ENCODE results near the gene HOGA1.
"Not testable (repeated sequence)": the region's sequence is repeated elsewhere in the genome, so short reads cannot be mapped to it uniquely, and the experiment has no call there.

Gene HOGA1

DNA sequence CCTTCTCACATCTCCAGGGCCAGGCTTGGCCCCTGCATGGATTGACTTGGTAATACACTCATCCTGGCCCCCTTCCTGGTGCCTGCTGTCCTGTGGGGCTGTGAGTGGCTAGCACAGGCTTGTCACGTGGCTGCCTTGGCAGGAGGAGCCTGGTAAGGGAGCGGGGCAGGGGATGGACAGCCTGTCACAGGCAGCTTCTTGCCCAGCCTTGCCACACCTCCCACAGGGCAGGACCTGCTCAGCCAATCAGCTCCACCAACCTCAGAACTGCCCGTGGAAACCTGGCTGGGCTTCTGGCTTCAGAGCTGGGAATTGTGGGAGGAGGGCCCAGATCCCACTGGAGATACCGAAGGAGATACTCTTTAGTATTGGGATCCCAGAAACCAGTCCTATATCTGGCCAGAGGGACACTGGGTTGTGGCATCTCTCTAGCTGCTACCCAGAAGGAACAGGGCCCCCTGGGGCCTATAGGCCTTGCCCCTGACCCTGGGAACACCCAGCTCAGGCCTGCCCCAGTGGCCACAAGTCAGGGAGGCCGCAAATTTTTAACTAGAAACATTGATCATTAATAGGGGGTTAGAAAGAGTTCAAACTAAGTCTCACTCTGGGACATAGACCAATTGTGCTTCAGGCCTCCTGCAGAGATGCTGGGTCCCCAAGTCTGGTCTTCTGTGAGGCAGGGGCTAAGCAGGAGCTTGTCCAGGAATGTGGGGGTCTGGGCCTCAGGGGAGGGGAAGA, at the start of gene HOGA1:
TSS of gene HOGA1 (plus strand) at position 330 of the 738 bp plus-strand sequence. CDS start at position 645, 315 bp downstream.
- DNase-seq, result no peak

DNA sequence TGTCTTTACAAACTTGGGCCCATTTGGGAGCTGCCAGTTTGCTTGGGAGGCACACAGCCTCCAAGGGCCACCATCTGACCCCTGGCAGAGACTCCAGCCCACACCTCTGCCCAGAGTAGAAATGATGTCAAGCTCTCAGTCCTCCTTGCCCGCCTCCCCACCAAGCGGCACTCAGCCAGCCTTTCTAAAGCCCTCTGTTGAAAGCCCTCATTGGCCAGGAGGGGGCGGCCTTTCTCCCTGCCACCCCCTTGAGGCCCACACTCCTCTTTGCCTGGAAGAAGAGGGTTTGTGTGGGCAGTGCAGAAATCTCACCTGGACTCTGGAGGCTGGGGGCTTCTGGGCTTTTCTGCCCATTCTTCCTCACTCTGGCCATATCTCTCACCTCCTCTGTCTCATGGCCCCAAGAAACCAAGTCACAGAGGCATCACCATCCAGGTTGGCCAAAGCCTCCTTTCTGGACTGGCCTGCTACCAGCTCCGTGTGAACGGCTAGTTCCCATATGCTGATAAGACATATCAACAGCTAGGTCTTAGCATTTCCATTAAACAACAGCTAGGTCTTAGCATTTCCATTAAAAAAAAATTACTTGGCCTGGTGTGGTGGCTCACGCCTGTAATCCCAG, 49.3 kb upstream of the HOGA1 start:
- DNase-seq, result no peak

GRCh38 chr10:97537186-97537869, 46.9 kb upstream of the HOGA1 start:
- no peak for DNase-seq

DNA sequence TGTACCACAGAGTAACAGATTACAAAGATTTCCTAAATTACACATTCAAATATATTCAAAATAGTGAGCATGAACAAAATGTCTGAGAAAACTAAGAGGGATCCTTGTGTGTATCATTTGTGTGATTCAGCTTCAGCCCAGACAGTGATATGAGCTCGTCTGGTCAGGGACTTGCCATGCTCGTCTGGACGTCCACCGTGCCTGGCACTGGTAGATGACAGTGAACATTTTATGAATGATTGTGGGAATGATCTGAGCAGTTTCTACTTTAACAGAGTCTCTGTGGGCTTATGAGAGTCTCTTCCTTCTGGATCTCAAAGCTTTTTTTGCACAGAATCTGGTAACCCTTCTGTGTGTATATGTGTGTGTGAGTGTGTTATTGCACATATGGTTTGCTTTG, 45.8 kb upstream of the HOGA1 start:
- no peak for DNase-seq

- DNase-seq, result no peak
These were observed 45.4 kb upstream of the HOGA1 start for GRCh38 chr10:97538839-97539238.

- no peak for DNase-seq
These were observed 44.5 kb upstream of the HOGA1 start for GRCh38 chr10:97539523-97540200.

- no peak for DNase-seq
These were observed 43.3 kb upstream of the HOGA1 start for GRCh38 chr10:97540669-97541500.

DNA sequence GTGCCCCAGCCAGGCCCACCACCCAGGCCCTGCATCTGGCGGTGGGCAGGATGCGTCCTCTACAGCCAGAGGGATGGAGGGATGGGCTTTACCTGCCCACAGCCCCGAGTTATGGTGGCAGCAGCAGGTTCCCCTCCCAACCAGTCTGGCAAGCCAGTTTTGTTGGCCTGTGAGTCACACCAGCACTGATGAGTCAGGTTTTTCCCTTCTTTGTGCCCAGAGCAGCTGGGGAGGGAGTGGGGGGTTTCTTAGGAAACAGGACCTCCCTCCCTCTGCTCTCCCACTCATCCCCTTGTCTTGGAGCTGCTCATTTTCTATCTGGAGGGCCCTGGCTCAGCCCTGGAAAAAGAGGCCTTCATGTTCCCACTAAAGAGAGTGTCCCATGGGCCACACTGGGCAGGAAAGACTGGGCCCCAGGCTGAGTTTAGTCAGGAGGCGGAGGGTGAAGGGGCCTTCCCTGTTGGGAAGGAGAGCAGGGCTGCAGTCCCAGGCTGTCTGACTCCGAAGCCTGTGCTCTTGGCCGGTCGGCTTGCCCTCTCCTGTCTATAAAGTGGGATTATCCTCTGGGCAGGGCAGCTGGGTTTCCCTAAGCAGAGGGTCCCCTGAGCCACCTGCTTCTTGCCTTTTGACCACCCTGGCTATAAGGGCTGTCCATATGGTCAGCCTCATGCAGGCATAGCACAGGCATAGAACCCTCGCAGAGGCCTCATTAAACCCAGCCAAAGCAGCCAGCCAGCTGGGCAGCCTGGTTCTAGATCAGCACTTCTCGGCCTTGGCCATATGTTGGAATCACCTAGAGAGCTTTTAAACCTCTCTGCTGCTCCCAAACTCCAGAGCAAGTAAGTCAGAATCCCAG, 41.8 kb upstream of the HOGA1 start:
- DNase-seq, result no peak

DNA sequence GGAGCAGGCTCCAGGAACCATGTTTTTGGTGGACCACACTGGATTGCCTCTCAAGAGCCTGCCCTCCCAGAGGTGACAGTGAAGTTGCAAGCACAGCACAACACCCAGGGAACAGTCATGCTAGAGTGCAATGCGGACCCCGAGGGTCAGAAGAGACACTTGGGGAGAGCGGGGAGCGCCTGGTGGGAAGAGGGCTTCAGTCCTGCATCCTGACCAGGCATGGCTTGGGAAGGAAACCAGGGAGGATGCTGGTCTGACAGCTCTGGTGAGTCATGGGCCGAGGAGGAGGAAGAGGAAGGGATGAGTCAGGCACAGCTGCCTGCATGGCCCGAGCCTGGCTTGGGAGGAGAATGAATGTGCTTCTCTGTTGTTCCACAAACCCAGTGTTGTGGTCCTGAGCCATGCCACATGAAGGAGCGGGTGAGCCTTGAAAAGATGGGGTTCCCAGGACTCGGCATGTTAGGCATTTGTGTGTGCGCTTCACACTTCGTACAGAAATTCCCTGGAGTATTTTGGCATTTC, 41.1 kb upstream of the HOGA1 start:
- no peak for DNase-seq

- no peak for DNase-seq
These were observed 37.5 kb upstream of the HOGA1 start for GRCh38 chr10:97546456-97547270.

GRCh38 chr10:97547271-97547600, 37.0 kb upstream of the HOGA1 start:
- no peak for DNase-seq

GRCh38 chr10:97547962-97548361, 36.2 kb upstream of the HOGA1 start:
- DNase-seq, result no peak

DNA sequence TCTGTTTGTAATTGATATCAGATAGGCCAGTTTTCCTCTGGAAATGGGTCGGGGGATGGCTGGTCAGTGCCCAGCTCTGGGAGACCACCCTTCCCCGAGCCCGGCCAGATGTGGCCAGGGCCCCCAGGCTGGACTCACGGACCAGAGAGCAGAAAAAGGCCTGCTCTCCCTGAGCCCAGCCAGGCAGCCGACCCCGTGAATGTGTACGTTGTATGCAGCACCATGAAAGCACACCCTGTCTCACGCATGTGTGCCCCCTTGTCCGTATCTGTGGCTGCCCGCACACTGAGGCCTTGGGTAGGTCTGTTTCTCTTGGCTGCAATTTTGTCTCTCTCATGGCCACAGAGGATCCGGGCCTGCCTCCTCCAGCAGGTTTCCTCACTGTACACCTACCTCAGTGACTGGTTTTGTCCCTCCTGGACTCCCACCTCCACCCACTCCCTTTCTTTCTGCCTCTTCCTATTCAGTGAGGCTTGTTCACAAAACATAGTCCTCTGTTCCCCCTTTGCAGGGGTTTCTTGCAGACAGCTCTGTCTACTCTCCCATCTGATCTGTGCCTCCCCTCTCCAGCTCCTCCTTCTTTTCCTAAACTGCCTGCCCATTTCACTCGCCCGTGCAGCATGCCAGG, 35.2 kb upstream of the HOGA1 start:
- DNase-seq, result no peak

- DNase-seq, result no peak
These were observed 34.4 kb upstream of the HOGA1 start for GRCh38 chr10:97549587-97550322.

- DNase-seq, result no peak
These were observed 33.6 kb upstream of the HOGA1 start for GRCh38 chr10:97550336-97551149.

DNA sequence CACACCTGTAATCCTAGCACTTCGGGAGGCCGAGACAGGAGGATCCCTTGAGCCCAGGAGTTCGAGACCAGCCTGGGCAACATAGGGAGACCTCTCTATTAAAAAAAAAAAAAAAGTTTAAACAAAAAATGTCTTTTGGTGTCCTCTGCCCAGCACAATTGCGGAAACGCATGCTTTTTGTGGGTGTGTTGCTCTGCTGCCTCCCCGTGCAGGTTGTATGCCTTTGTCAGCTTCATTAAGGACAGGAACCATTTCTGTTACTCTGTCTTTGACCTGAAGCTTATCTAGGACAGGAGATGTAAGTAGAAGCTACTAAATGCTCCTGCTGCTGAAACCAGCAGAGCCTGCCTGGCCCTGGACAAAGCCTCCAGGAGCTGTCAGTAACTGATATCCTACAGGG, 32.9 kb upstream of the HOGA1 start:
- DNase-seq, result no peak

- DNase-seq, result peak; percentile 24 to 45 (median 36)
These were observed 30.6 kb upstream of the HOGA1 start for GRCh38 chr10:97553575-97554031.

GRCh38 chr10:97554336-97554735, 29.9 kb upstream of the HOGA1 start:
- not testable (repeated sequence) for DNase-seq

All from activated CD4-positive, CD25-positive, alpha-beta regulatory T cell (primary cell).